Colonic mucosa (tissue), 4 donors: ENCODE results near the gene NEMP1. TPM values are rescaled to one million over a fixed set of nuclear protein-coding genes. Genes with fewer than 3 reads are reported as not detected.

Experiments
- DNase-seq: peaks from one replicate; pipeline ENCODE4 v3.0.0-alpha.2; 2020
- H3K27ac ChIP-seq: fragments of 200-600 bp; one replicate; pipeline ENCODE4 v1.8.0; 2021
- H3K27me3 ChIP-seq: fragments of 200-600 bp; one replicate; pipeline ENCODE4 v1.8.0; 2021
- H3K36me3 ChIP-seq: fragments of 200-600 bp; one replicate; pipeline ENCODE4 v1.8.0; 2021
- H3K4me1 ChIP-seq: fragments of 200-600 bp; one replicate; pipeline ENCODE4 v1.8.0; 2021; ENCODE audit warnings: mild to moderate bottlenecking
- H3K4me3 ChIP-seq: fragments of 200-600 bp; one replicate; pipeline ENCODE4 v1.8.0; 2021
- H3K9ac ChIP-seq, 2 donors: one replicate each; pipeline ENCODE4 v1.7.0; 2013; ENCODE audit warnings: control low read depth in 2 of 2, low read depth in 2 of 2, low read length in 2 of 2
- H3K9me3 ChIP-seq: fragments of 200-600 bp; one replicate; pipeline ENCODE4 v1.8.0; 2021
- intact Hi-C: fragments of 100-400 bp; cut with DNase I; formaldehyde crosslinking; loops from one replicate; pipeline ENCODE4 v1.14.1; 2022
- total RNA-seq, 2 donors: library from RNA; stranded (reverse); fragmentation: NEBNext Ultra II Directional in 1 of 2; extraction: Animal tissue kit (Norgen Biotek cat#: 25700) in 1 of 2; gene quantifications; one replicate each; pipeline ENCODE4 v1.2.1, GENCODE V29; 2021
- TF ChIP-seq, protein P1 (sequence below): fragments of 200-600 bp; IDR thresholded peaks from one replicate; pipeline ENCODE4 v1.8.0; 2022; ENCODE audit warnings: antibody characterized with exemption, mild to moderate bottlenecking
- donor health status: healthy.
- donor health status: DM: no; HTN: no; CAD: no.
- donor health status: DM: no; HTN: no; CAD: no.

NEMP1 gene
- total RNA-seq, 2 donors from 2014 or later: 7.3 to 21.1 TPM

DNA sequence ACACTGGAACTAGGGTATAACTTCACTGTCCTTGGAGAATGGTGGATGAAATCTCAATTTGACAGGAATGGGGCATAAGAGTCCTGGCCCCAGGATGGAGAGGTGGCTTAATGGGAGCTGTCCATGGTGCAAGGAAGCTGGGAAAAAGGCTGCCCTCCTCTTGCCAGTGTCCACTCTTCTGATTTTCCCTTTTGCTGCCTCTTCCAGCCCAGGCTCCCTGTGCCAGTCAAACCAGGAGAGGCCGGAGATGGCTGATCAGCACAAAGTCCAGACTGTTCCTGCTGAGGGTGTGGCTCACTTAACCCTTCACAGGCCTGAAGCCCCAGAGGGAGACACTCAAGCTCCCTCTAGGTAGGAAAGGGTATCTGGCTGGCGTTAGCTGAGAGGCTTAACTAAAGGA is 28.7 kb downstream of the NEMP1 start, which contains the start of gene MYO1A:
Gene MYO1A, minus strand, starts transcription at position 240 of the 400 bp plus-strand sequence. CDS start 1,806 bp downstream, outside the sequence.
- TF ChIP-seq, protein P1, sequence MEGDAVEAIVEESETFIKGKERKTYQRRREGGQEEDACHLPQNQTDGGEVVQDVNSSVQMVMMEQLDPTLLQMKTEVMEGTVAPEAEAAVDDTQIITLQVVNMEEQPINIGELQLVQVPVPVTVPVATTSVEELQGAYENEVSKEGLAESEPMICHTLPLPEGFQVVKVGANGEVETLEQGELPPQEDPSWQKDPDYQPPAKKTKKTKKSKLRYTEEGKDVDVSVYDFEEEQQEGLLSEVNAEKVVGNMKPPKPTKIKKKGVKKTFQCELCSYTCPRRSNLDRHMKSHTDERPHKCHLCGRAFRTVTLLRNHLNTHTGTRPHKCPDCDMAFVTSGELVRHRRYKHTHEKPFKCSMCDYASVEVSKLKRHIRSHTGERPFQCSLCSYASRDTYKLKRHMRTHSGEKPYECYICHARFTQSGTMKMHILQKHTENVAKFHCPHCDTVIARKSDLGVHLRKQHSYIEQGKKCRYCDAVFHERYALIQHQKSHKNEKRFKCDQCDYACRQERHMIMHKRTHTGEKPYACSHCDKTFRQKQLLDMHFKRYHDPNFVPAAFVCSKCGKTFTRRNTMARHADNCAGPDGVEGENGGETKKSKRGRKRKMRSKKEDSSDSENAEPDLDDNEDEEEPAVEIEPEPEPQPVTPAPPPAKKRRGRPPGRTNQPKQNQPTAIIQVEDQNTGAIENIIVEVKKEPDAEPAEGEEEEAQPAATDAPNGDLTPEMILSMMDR: no peak
- intact Hi-C loops: no loop called here
- H3K4me3 ChIP-seq: peak within 1 kb of the TSS; percentile 36

DNA sequence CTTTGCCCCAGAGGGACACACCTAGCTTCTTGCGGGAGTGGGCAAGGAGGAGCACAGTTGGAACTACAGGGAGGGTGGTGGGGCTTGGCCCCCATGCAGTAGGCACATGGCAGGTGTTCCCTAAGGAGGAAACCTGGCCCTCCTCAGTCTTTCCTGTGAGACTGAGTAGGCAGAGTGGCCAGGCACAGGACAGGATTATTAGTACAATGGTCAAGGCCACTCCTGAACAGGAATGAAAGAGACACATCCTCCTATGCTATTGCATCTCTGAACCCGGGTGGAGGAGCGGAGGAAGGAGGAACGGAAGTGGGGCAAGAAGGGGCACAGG is 29.5 kb downstream of the NEMP1 start:
- H3K9me3 ChIP-seq: no peaks in the 10 kb centered on the region
- TF ChIP-seq, protein P1: no peak
- peak overlapping the region; percentile 65 for H3K27ac ChIP-seq
- H3K9ac ChIP-seq: peak overlapping the region in 1 of 2 donors; percentile 81
- H3K4me1 ChIP-seq: peaks cover 3% of the 10 kb centered on the region
- no peaks in the 10 kb centered on the region for H3K27me3 ChIP-seq
- H3K36me3 ChIP-seq: no peaks in the 10 kb centered on the region
- intact Hi-C loops: no loop called here
- peak overlapping the region; percentile 36 for H3K4me3 ChIP-seq
- DNase-seq: peak; percentile 86

More for the DNA sequence above, 28.7 kb downstream of the NEMP1 start, which contains the start of gene MYO1A:
- Histone ChIP-seq H3K9ac (peak within 1 kb of the TSS; percentile 32 to 81), H3K4me1 (peaks cover 3% of the 10 kb centered on the region), H3K27ac (peak within 1 kb of the TSS; percentile 65), H3K9me3 (no peaks in the 10 kb centered on the region), H3K27me3 (no peaks in the 10 kb centered on the region), H3K36me3 (no peaks in the 10 kb centered on the region)
- peak; percentile 85 for DNase-seq

DNA sequence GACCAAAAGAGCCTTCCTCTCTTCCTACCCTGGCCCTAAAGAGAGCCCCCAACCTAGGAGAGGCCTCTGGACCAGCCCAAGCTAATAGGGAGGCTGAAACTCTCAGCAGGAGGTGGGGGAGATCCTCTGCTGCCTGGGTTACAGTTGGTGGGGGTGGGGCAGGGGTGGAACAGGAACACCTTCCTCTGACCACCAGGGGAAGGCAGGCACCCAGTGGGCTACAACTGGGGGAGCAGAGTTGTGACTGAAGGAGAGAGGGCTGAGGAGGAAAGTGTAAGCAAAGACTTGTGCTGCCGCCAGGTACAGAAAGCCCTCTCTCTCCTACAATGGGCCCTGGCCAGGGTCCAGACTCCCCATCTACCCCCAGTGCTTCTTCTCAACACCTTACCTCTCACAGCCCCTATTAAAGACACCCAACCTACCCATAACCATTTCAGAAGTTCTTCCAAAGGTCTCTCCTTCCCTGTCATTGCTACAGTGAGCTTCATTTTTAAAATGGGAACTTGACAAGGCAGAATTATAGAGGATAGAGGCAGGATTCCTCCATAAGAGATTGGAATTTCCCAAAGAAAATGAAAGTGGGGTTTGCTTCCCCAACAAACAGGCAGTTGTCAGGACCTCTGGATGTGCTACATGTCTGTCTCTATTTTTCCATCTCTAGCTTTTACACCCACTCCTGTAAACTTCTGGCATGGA is 30.0 kb downstream of the NEMP1 start:
- H3K27me3 ChIP-seq: no peaks in the 10 kb centered on the region
- no peak for DNase-seq
- H3K4me1 ChIP-seq: peaks cover 3% of the 10 kb centered on the region
- peak overlapping the region; percentile 36 for H3K4me3 ChIP-seq
- intact Hi-C loops: no loop called here
- H3K9me3 ChIP-seq: no peaks in the 10 kb centered on the region
- no peaks in the 10 kb centered on the region for H3K36me3 ChIP-seq
- TF ChIP-seq, protein P1: no peak
- peak overlapping the region; percentile 65 for H3K27ac ChIP-seq
- H3K9ac ChIP-seq: peak overlapping the region in 1 of 2 donors; percentile 81

DNA sequence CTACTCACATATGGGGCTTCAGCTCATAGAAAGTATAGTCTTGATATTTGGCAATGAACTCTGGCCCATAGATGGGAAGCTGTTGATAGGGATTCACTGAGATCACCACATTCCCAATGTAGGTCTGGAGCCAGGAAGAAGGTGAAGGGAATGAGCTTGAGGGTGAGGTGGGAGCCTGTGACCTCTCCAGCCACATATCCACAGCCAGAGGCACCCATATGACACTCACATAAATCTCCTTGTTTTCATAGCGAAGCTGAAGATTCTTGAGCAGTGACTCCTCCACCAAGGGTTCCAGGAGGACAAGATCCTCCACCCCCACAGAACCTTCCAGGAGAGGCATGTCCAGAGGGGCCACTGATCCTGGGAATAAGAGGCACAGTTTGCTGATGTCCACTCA is 30.6 kb downstream of the NEMP1 start:
- DNase-seq: no peak
- no peaks in the 10 kb centered on the region for H3K36me3 ChIP-seq
- H3K27ac ChIP-seq: no peak overlapping the region
- intact Hi-C loops: no loop called here
- no peaks in the 10 kb centered on the region for H3K9me3 ChIP-seq
- H3K9ac ChIP-seq: peak overlapping the region in 1 of 2 donors; percentile 81
- H3K27me3 ChIP-seq: no peaks in the 10 kb centered on the region
- TF ChIP-seq, protein P1: no peak
- H3K4me3 ChIP-seq: peak overlapping the region; percentile 36
- H3K4me1 ChIP-seq: peaks cover 3% of the 10 kb centered on the region

DNA sequence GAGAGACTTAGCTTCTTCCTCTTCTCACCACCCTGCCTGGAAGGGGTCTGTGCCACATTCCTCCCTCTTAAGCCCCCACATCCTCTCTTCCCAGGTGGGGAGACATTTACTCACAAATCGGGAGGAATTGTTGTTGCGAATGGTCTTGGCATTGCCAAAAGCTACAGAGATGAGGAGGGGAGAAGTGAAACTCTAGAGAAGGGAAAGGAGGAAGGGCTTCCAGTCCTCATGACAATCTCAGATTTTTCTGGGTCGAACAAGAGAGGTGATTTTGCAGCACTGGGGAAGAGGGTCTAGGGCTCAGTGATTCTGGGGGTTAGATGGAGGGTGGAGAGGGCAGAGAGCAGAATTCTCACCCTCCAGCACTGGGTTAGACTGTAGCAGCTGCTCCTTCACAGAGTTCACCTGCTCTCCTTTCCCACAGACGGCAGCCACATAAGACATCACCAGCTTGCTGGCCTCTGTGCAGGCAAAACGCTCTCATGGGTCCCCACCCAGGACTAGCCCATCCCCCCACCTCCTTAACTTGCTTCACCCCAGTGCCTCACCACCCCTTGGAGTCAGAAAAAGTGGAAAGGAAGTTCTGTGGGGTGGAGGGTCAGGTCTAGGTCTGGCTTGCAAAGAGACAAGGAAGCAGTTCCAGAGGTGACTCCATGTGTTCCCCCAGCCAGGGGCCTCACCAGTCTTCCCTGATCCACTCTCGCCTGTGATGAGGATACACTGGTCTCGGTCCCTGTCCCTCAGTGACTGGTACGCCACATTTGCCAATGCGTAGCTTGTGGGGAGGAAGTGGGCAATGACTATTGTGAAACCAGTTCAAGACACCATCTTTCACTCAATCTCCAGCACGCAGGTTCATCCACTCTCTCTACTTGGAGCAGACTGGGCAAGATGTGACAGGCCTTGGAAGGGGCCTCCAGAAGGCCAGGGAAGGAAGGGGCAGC is 31.4 kb downstream of the NEMP1 start:
- intact Hi-C loops: no loop called here
- H3K36me3 ChIP-seq: no peaks in the 10 kb centered on the region
- peaks cover 3% of the 10 kb centered on the region for H3K4me1 ChIP-seq
- no peaks in the 10 kb centered on the region for H3K27me3 ChIP-seq
- H3K4me3 ChIP-seq: no peak overlapping the region
- no peak overlapping the region for H3K27ac ChIP-seq
- TF ChIP-seq, protein P1: no peak
- no peak for DNase-seq
- no peaks in the 10 kb centered on the region for H3K9me3 ChIP-seq
- peak overlapping the region in 1 of 2 donors; percentile 81 for H3K9ac ChIP-seq
